IPS DF 4.7 (cell line): ENCODE measurements around the gene ZBBX.
"Not testable (repeated sequence)": the region's sequence is repeated elsewhere in the genome, so short reads cannot be mapped to it uniquely, and the experiment has no call there.

Experiments used
- DNase-seq: peaks from one replicate; pipeline ENCODE4 v3.0.0-alpha.2; 2013; ENCODE audit warnings: low spot score; ENCODE audit errors: extremely low read depth

Gene ZBBX

GRCh38 chr3:167380004-167380689, at the start of gene ZBBX:
TSS of gene ZBBX (minus strand) at chr3:167380297. CDS start at chr3:167372901, 7,396 bp downstream.
- DNase-seq = peak; percentile 83

GRCh38 chr3:167426962-167427361, 46.9 kb upstream of the ZBBX start:
- DNase-seq = not testable (repeated sequence)

GRCh38 chr3:167422396-167422795, 42.3 kb upstream of the ZBBX start:
- not testable (repeated sequence) for DNase-seq

GRCh38 chr3:167409611-167410010, 29.5 kb upstream of the ZBBX start:
- no peak for DNase-seq

- peak; percentile 51 for DNase-seq
Measured at GRCh38 chr3:167406876-167407492, 26.9 kb upstream of the ZBBX start.

- DNase-seq = no peak
Measured at GRCh38 chr3:167397826-167398225, 17.7 kb upstream of the ZBBX start.

GRCh38 chr3:167396075-167396474, 16.0 kb upstream of the ZBBX start:
- no peak for DNase-seq

GRCh38 chr3:167394003-167394402, 13.9 kb upstream of the ZBBX start:
- DNase-seq = no peak

GRCh38 chr3:167382155-167382554, 2.1 kb upstream of the ZBBX start:
- no peak for DNase-seq

- no peak for DNase-seq
Measured at GRCh38 chr3:167375478-167375877, 4.6 kb downstream of the ZBBX start.

- DNase-seq = no peak
Measured at GRCh38 chr3:167372138-167372537, 8.0 kb downstream of the ZBBX start.

- DNase-seq = no peak
Measured at GRCh38 chr3:167361948-167362347, 18.1 kb downstream of the ZBBX start.

GRCh38 chr3:167361306-167361705, 18.8 kb downstream of the ZBBX start:
- DNase-seq = no peak

- no peak for DNase-seq
Measured at GRCh38 chr3:167355446-167355845, 24.7 kb downstream of the ZBBX start.

- DNase-seq = no peak
Measured at GRCh38 chr3:167354751-167355150, 25.3 kb downstream of the ZBBX start.

GRCh38 chr3:167350245-167350862, 29.7 kb downstream of the ZBBX start:
- no peak for DNase-seq

GRCh38 chr3:167346171-167346570, 33.9 kb downstream of the ZBBX start:
- DNase-seq = no peak

- DNase-seq = no peak
Measured at GRCh38 chr3:167330993-167331785, 48.9 kb downstream of the ZBBX start.

- DNase-seq = no peak
Measured at GRCh38 chr3:167323572-167323971, 56.5 kb downstream of the ZBBX start.

GRCh38 chr3:167318996-167319615, 61.0 kb downstream of the ZBBX start:
- DNase-seq = no peak

GRCh38 chr3:167318306-167318705, 61.8 kb downstream of the ZBBX start:
- no peak for DNase-seq
